ENCODE data around the gene PVRIG.
"Not testable (repeated sequence)": the region's sequence is repeated elsewhere in the genome, so short reads cannot be mapped to it uniquely, and the experiment has no call there.

Gene PVRIG

DNA sequence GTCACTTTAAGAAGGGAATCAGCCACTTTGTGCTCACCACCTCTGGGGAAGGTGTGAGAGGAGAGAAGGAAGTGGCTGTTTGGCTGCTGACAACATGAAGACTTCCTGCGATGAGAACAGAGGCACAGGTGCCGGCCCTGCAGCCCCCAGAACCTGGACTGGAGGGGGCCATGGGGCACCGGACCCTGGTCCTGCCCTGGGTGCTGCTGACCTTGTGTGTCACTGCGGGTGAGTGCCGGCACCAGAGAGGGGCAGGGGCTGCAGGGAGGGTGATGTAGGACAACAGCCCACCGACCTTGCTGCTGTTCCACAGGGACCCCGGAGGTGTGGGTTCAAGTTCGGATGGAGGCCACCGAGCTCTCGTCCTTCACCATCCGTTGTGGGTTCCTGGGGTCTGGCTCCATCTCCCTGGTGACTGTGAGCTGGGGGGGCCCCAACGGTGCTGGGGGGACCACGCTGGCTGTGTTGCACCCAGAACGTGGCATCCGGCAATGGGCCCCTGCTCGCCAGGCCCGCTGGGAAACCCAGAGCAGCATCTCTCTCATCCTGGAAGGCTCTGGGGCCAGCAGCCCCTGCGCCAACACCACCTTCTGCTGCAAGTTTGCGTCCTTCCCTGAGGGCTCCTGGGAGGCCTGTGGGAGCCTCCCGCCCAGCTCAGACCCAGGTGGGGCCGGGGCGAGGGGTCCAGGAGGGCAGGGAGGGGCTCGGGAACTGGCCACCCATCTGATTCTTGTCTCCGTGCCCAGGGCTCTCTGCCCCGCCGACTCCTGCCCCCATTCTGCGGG lies at the start of gene PVRIG:
Gene PVRIG (plus strand): TSS at position 149 of the 785 bp plus-strand sequence. CDS start 22 bp downstream, at position 171.
- not testable (repeated sequence) for DNase-seq (ENCODE audit: low read depth)

- no peak for DNase-seq (ENCODE audit: low read depth)
Measured at GRCh38 chr7:100170101-100170897, 49.5 kb upstream of the PVRIG start.

DNA sequence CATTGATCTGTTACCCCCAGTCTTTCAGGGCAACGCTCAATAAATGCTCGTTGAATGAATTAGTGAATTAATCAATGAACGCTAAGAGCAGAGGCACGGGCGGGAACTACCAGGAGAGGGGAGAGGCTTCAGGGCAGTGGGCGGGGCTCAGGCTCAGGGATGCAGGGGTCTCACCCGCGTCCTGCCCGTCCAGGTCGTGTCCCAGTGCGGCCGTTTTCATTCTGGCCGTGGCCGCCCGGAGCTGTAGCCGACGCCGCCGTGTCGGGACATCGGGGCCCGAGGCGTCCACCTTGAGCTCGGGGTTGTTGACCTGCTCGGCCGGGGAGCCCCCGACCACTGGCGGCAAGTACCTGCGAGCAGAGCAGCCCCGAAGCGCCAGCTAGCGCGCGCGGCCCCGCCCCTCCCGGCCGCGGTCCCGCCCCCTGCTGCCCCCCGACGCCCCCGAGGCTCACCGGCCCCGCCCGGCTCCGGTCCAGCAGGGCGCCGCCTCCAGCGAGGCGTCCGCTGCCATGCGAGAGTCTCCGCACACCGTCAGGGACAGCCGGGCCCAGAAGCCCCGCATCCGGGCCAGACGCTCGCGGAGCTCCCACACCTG lies 48.6 kb upstream of the PVRIG start:
- no peak for DNase-seq (ENCODE audit: low read depth)

DNA sequence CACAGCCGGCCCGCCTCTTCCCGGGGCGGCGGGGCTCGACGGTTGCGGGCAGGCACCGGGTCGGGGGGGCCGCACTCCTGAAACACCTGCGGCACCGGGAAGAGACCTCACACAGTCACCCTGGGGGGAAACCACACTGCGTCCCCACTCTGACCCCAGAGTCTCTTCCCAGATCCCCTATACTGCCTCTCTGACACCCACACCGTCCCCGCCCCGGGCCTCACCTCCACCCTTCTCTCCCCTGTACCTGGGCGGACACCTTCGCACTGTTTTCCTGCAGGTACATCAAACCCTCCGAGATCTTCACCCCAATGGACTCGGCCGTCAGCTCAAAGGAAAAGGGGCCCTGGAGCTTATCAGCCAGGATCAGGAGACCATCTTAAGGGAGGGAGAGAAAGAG lies 47.9 kb upstream of the PVRIG start:
- no peak for DNase-seq (ENCODE audit: low read depth)

DNA sequence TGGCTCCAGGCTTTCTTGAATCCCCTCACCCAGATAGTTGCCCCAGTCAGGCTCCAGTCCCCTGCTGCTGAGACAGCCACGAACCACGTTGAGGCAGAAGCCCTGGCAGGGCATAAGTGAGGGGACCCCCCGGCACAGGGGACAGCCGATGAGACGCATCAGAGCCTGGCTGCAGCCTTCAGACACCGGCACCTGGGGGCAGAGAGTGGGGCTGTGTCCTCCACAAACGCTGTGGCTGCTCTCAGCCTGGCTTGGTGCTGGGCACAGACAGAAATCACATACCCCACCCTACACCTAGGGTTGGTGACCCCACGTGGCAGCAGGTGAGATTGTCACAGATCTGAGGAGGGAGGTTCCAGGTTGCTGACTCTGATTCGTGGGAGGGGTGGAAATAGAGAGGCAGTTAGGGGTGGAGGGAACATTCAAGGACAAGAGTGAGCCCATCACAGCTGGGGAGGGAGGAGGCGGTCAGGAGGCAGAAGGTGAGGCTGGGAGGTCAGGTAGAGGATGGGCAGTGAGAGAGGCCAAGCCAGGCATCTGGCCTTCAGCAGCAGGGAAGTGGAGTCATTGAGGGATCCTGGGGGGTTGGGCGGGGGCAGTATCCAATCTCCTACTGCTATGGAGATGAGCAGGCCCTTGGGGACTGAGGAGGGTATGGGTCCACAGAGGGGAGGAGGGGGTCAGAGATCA lies 45.8 kb upstream of the PVRIG start:
- no peak for DNase-seq (ENCODE audit: low read depth)

DNA sequence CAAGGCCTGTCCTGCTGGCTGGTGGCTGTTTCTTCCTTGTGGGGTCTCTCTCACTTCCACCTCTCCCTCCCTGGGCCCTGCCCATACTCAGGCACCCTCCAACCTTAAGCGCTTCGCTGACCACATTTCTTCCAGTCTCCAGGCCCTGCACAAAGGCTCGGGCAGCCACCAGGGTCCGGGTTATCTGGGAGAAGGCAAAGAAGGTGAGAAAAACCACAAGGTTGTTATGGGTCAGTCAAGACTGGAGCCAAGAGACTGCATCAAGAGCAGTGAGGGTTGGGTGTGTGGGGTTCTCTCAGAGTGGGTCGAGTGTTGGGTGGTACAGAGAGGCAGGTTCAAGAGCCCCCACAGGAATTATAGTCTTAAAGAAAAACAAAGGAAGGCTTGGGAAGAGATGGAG lies 45.2 kb upstream of the PVRIG start:
- no peak for DNase-seq (ENCODE audit: low read depth)

DNA sequence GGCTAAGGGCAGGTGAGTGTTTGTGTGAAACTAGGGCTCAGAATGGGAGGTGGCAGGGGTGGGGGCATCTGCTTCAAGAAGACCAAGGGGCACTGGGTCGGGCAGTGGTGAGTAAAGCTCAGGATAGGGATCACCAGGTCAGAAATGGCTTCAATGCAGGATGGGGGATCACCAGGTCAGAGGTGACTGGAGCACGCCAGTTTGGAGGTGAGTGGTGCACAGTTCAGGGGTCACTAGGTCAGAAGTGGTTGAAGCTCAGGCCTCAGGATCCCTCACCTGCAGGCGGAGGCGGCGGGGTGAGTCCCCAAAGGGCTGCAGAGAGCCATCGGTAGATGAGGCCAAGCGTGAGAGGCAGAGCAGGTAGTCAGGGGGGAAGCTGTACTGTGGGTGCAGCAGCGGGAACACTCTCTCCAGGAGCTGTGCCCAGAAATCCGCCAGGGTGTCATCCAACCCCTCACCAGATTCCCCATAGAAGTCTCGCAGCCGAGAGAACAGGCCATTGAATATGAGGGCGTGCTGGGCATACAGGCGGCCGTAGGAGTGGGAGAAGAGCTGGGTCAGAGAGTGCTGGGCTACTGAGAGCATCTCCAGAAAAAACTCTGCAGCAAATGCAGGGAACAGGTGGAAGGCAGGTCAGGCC lies 44.3 kb upstream of the PVRIG start:
- DNase-seq (ENCODE audit: low read depth): no peak

- DNase-seq (ENCODE audit: low read depth): no peak
Measured at GRCh38 chr7:100176096-100177044, 43.4 kb upstream of the PVRIG start.

DNA sequence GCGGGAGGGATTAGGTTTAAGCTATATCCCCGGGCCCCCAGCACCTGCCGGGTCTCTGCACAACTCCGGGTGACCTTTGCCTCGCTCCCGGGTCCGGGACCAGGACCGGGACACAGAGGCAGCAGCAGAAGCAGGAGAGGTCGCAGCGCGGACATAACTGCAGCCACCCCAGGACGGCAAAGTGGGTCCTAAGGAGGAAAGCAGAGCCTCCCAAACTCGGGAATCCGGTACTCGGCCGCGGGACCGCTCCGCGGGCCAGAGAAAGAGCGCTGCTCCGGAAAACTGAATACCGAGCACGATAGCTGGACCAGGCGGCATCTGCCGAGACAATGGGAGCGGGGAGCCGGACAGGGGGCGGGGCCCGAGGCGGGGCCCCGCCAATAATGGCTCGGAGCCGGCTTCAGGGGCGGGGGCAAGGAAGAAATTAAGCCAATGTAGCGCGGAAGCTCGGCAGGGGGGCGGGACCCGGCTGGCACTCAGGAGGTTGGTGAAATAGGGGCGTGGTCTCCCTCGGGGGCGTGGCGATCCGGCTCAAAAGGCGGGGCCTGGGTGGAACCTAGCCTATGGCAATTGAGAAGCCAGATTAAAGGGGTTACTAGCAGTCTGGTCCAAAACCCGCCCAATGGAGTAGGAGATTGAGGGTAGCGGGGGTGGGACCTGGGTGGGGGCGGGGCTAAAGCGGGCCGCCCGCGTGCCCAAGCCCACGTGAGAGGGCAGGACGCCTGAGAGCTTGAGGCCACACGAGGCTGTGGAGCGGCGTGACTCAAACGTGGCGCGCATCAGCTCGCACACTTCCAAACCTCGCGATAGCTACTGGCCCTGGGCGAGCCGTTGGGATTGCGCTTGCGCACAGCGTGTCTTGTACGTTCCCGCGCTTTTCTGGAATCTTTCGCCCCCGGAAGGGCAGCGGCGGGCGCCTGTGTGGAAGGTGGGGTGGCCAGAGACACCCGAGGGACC lies 42.4 kb upstream of the PVRIG start, which contains the start of the genes GPC2 and STAG3:
Gene GPC2 (minus strand): TSS at position 337 of the 957 bp plus-strand sequence. CDS start 182 bp downstream, at position 155.
Gene STAG3 (plus strand): TSS at position 874 of the 957 bp plus-strand sequence. CDS start 2,639 bp downstream, outside the sequence.
- peak; percentile 91 for DNase-seq (ENCODE audit: low read depth)

DNA sequence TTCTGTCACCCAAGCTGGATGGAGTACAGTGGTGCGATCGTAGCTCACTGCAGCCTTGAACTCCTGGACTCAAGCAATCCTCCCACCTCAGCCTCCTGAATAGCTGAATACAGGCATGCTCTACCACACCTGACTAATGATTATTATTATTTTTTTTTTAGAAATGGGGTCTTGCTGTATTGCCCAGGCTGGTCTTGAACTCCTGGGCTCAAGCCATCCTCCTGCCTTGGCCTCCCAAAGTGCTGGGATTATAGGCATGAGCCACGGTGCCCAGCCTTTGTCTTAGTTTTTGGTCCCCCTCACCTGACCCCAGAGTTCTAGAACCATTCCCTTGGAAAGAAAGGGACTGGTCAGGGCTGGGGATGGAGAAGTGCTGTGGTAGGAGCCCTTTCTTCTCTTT lies 39.7 kb upstream of the PVRIG start:
- DNase-seq (ENCODE audit: low read depth): not testable (repeated sequence)

- not testable (repeated sequence) for DNase-seq (ENCODE audit: low read depth)
Measured at GRCh38 chr7:100182616-100183015, 37.1 kb upstream of the PVRIG start.

GRCh38 chr7:100183090-100183489 lies 36.7 kb upstream of the PVRIG start:
- DNase-seq (ENCODE audit: low read depth): not testable (repeated sequence)

DNA sequence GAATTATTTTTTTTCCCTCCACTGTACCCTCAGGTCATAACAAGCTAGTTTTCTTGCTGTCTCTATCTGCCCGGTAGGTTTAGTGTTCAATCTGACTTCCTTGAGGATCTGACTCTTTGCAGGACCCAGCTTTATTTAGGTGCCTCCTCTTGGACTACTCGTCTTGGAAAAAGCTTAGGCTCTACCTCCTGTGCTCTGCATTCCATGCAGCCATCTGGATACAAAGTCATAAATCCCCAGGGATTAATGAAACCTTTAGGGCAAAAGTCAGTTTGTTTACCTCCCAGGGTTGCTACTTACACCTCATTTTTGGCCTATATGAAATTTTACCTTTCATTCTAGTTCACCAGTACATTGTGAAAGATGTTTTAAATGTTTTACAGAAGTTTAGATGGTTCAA lies 34.0 kb upstream of the PVRIG start:
- no peak for DNase-seq (ENCODE audit: low read depth)

- DNase-seq (ENCODE audit: low read depth): no peak
Measured at GRCh38 chr7:100189061-100189460, 30.7 kb upstream of the PVRIG start.

GRCh38 chr7:100190048-100190711 lies 29.6 kb upstream of the PVRIG start:
- DNase-seq (ENCODE audit: low read depth): no peak

DNA sequence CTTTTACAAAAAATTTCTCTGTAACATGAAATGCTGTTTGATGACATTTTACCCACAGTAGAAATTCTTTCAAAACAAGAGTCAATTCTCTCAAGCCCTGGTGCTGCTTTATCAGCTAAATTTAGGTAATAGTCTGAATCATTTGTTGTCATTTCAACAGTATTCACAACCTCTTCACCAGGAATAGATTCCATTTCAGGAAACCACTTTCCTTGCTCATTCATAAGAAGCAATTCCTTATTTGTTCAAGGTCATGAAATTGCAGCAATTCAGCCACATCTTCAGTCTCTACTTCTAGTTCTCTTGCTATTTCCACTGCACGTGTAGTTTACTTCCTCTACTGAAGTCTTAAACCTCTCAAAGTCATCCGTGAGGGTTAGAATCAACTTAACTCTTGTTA lies 28.0 kb upstream of the PVRIG start:
- DNase-seq (ENCODE audit: low read depth): no peak

- not testable (repeated sequence) for DNase-seq (ENCODE audit: low read depth)
Measured at GRCh38 chr7:100192281-100192862, 27.4 kb upstream of the PVRIG start.

DNA sequence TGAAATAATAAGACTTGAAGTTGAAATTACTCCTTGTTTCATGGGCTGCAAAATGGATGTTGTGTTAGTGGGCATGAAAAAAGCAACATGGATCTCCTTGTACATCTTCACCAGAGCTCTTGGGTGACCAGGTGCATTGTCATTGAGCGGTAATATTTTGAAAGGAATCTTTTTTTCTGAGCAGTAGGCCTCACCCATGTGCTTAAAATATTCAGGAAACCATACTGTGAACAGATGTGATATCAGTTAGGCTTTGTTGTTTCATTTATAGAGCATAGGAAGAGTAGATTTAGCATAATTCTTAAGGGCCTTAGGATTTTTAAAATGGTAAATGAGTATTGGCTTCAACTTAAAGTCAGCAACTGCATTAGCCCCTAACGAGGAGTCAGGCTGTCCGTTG lies 26.8 kb upstream of the PVRIG start:
- no peak for DNase-seq (ENCODE audit: low read depth)

Data from GM04504 (cell line).